ENCODE results near the gene MICAL1.

The MICAL1 gene

GRCh38 chr6:109469591-109470189 is 14.1 kb upstream of the MICAL1 start:
- no peak overlapping the region for H3K9ac ChIP-seq (ENCODE audit: low read depth, low read length, poor library complexity, severe bottlenecking)
- H4K20me1 ChIP-seq (ENCODE audit: insufficient read depth, low read length, poor library complexity, severe bottlenecking): no peaks in the 10 kb centered on the region
- no peaks in the 10 kb centered on the region for H3K4me1 ChIP-seq (ENCODE audit: insufficient read depth, low read length, poor library complexity, severe bottlenecking)
- TF ChIP-seq CTCF (conservative IDR thresholded peaks at IDR 0.05; ENCODE audit: low read length) (no peak), EZH2phosphoT487 (IDR thresholded peaks at IDR 0.05; ENCODE audit: borderline replicate concordance) (no peak)
- no peak overlapping the region for H2AFZ ChIP-seq (ENCODE audit: low read length)
- no peaks in the 10 kb centered on the region for H3K9me3 ChIP-seq (ENCODE audit: insufficient read depth, low read depth, low read length)
- no peaks in the 10 kb centered on the region for H3F3A ChIP-seq (ENCODE audit: low read depth)
- no peak overlapping the region for H3K4me2 ChIP-seq (ENCODE audit: low read depth, low read length, poor library complexity, severe bottlenecking)
- H3K27me3 ChIP-seq (ENCODE audit: insufficient read depth, low read length, poor library complexity, severe bottlenecking): no peaks in the 10 kb centered on the region
- peaks cover 73% of the 10 kb centered on the region for H3K36me3 ChIP-seq (ENCODE audit: insufficient read depth, low read length)
- H3K79me2 ChIP-seq (ENCODE audit: insufficient read depth, low read length): peaks cover 40% of the 10 kb centered on the region
- H3K9me2 ChIP-seq (replicated peaks; ENCODE audit: low read depth, low read length): no peaks in the 10 kb centered on the region
- H3K4me3 ChIP-seq (ENCODE audit: low read length, poor library complexity, severe bottlenecking): no peak overlapping the region

GRCh38 chr6:109467696-109468095 is 12.1 kb upstream of the MICAL1 start:
- Histone ChIP-seq H3K9me3 (ENCODE audit: insufficient read depth, low read depth, low read length) (no peaks in the 10 kb centered on the region), H3K27me3 (ENCODE audit: insufficient read depth, low read length, poor library complexity, severe bottlenecking) (no peaks in the 10 kb centered on the region), H3K4me3 (ENCODE audit: low read length, poor library complexity, severe bottlenecking) (no peak overlapping the region), H3K9ac (ENCODE audit: low read depth, low read length, poor library complexity, severe bottlenecking) (no peak overlapping the region), H2AFZ (ENCODE audit: low read length) (no peak overlapping the region), H3K9me2 (replicated peaks; ENCODE audit: low read depth, low read length) (no peaks in the 10 kb centered on the region), H3K4me2 (ENCODE audit: low read depth, low read length, poor library complexity, severe bottlenecking) (no peak overlapping the region), H3K36me3 (ENCODE audit: insufficient read depth, low read length) (peaks cover 63% of the 10 kb centered on the region), H3K4me1 (ENCODE audit: insufficient read depth, low read length, poor library complexity, severe bottlenecking) (no peaks in the 10 kb centered on the region), H3F3A (ENCODE audit: low read depth) (no peaks in the 10 kb centered on the region), H3K79me2 (ENCODE audit: insufficient read depth, low read length) (peaks cover 29% of the 10 kb centered on the region; the same call in 1 of the 2 replicates), H4K20me1 (ENCODE audit: insufficient read depth, low read length, poor library complexity, severe bottlenecking) (no peaks in the 10 kb centered on the region)
- TF ChIP-seq CTCF (conservative IDR thresholded peaks at IDR 0.05; ENCODE audit: low read length) (no peak), EZH2phosphoT487 (IDR thresholded peaks at IDR 0.05; ENCODE audit: borderline replicate concordance) (no peak)

GRCh38 chr6:109466212-109466923 is 10.8 kb upstream of the MICAL1 start:
- TF ChIP-seq CTCF (conservative IDR thresholded peaks at IDR 0.05; ENCODE audit: low read length) (no peak), EZH2phosphoT487 (IDR thresholded peaks at IDR 0.05; ENCODE audit: borderline replicate concordance) (no peak)
- H3K9me3 ChIP-seq (ENCODE audit: insufficient read depth, low read depth, low read length): no peaks in the 10 kb centered on the region
- H3K9me2 ChIP-seq (replicated peaks; ENCODE audit: low read depth, low read length): no peaks in the 10 kb centered on the region
- no peak overlapping the region for H3K9ac ChIP-seq (ENCODE audit: low read depth, low read length, poor library complexity, severe bottlenecking)
- no peaks in the 10 kb centered on the region for H3K4me1 ChIP-seq (ENCODE audit: insufficient read depth, low read length, poor library complexity, severe bottlenecking)
- no peaks in the 10 kb centered on the region for H4K20me1 ChIP-seq (ENCODE audit: insufficient read depth, low read length, poor library complexity, severe bottlenecking)
- H3K36me3 ChIP-seq (ENCODE audit: insufficient read depth, low read length): peaks cover 62% of the 10 kb centered on the region
- H3K79me2 ChIP-seq (ENCODE audit: insufficient read depth, low read length): peaks cover 22% of the 10 kb centered on the region; the same call in 1 of the 2 replicates
- H3F3A ChIP-seq (ENCODE audit: low read depth): no peaks in the 10 kb centered on the region
- no peak overlapping the region for H3K4me3 ChIP-seq (ENCODE audit: low read length, poor library complexity, severe bottlenecking)
- H2AFZ ChIP-seq (ENCODE audit: low read length): no peak overlapping the region
- no peaks in the 10 kb centered on the region for H3K27me3 ChIP-seq (ENCODE audit: insufficient read depth, low read length, poor library complexity, severe bottlenecking)
- no peak overlapping the region for H3K4me2 ChIP-seq (ENCODE audit: low read depth, low read length, poor library complexity, severe bottlenecking)

Measured in Loucy (cell line).